Cortex of kidney (tissue), 1 donor: Measurements from ENCODE around the gene CPLX3.

Source experiments
- DNase-seq: peaks from one replicate; lab custom pipeline; 2025; lab: John Stamatoyannopoulos, UW

The CPLX3 gene

DNA sequence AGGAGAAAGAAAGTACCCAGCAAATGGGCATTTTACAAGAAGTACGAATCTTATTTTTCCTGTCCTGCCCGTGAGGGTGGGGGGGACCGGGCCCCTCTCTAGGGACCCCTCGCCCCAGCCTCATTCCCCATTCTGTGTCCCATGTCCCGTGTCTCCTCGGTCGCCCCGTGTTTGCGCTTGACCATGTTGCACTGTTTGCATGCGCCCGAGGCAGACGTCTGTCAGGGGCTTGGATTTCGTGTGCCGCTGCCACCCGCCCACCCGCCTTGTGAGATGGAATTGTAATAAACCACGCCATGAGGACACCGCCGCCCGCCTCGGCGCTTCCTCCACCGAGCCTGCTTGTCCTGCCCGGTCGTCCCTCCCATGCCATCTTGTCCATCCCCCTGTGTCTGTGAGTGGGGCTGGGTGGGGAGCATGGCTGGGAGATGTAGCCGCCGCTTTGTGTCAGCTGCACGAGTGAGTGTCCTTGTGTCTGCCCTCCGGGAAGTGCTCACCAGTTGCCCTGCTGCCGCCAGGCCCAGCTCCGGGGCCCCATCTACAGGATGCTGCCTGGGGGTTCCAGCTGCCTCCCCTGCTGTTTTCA lies 23.5 kb upstream of the CPLX3 start:
- DNase-seq = no peak

DNA sequence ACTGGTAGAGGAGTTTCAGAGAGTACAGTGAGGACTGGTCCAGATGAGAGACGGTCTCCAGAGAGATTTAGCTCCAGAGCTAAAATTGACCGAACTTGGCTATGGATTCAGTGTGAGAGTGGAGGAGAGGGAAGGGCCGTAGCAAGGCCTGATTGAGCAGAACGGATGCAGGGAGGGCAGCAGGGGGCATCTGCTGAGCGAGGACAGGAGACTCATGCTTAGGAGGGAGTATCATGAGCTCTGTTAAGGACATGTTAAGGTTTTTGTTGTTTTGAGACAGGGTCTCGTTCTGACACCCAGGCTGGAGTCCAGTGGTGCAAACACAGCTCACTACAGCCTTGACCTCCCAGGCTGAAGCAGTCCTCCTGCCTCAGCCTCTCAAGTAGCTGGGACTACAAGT lies 21.5 kb upstream of the CPLX3 start:
- no peak for DNase-seq

DNA sequence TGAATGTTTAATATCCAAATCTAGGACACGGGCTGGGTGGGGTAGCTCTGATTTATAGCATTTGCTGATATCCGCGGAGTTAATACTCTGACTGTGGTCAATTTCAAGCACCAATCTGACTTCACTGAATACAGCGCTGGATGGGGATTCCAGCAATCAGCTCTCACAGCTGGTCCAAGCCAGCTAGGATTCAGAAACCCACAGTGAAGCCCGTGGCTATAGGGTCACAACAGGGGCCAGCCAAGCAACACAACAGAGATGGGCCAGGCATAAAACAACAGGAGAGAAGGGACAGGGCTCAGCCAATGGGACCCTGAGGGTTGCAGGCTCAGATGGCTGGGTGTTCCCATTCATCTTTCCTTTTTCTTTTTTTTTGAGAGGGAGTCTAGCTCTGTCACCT lies 19.1 kb upstream of the CPLX3 start:
- DNase-seq = no peak

DNA sequence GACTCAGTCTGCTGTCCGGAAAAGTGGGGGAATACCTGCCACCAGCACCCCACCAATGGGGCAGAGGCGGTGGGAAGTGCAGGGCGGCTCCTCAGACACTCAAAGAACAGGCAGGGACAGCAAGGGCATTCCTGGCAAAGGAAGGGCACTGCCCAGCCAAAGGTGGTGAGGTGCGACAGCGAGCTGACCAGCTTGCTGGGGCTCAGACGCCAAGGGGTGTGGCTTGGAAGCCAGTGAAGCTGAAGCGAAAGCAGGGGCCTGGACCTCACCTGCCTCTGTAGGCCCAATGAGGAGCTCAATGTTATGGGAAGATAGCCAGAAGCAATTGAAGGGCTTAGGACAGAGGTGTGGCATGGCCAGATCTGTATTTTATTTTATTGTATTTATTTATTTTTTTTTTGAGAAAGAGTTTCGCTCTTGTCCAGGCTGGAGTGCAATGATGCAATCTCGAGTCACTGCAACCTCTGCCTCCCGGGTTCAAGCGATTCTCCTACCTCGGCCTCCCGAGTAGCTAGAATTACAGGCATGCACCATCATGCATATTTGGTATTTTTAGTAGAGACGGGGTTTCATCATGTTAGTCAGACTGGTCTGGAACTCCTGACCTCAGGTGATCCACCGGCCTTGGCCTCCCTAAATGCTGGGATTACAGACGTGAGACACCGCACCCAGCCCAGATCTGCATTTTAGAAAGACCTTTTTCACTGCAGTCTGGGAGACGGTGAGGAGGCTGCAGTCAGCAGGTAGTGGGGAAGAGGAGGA lies 18.2 kb upstream of the CPLX3 start:
- no peak for DNase-seq

DNA sequence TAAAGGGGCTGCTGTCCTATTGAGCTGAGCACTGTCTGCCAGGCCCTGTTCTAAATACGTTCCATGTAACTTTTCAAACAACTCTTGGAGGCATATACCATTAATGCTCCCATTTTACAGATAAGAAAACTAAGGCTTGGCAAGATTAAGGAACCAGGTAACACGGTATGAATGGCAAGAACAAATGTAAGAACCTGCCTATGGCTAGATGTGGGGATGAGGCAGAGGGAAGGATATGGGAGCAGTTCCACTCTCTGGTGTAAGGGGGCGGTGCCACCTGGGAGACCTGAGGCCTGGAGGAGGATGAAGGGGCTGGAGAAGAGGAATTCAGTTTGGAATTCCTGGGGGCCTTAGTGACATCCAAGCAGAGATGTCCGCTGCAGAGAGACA lies 17.6 kb upstream of the CPLX3 start:
- DNase-seq = no peak

DNA sequence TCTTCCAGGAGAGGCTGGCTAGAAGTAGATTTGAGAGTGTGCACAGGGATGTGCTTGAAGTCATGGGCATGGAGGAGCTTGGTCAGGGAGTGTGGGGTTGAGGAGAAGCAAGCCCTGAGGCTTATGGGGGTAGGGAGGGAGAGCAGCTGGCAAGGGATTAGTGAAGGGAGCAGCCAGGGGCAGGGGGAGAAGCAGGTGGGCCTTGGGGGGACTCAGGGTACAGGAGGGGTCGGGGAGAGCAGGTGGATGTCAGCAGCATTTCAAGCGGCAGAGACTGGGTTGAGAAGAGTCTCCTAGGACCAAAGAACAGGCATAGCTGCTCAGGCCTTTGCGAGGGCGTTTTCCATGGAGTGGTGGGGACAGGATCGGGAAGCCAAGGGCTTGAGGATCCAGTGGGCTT lies 17.2 kb upstream of the CPLX3 start:
- no peak for DNase-seq

DNA sequence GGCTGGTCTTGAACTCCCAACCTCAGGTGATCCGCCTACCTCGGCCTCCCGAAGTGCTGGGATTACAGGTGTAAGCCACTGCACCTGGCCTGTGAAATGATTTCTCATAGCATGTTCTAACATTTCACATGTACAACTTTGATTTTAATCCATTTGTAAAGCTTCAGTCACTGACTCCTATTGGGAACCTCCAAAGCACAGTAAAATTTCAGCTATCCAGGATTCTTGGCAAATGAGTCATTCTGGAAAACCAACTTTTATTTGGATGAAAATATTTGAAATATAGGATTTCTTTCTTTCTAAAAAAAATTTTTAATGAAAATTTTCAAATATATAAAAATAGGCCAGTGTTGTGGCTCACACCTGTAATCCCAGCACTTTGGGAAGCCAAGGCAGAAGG lies 16.5 kb upstream of the CPLX3 start:
- no peak for DNase-seq

DNA sequence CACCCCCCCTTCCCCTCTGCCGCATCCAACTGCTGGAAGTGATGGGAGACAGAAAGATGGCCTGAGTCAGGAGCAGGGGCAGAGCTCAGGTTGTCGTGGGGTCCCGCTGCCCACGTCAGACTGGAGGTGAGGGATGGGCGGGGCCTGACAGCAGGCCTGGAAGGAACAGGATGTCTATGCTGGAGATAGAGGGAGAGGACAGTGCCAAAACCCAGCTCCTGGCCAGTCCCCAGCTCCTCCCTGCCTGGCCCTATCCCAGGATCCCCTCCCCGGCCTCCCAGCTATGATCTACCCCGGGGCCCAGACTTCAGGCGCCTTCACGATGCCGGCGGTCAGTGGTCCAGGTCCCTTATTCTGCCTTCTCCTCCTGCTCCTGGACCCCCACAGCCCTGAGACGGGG lies 13.9 kb upstream of the CPLX3 start, which contains the start of gene LMAN1L:
Gene LMAN1L (plus strand): TSS at position 303 of the 400 bp plus-strand sequence. CDS start 20 bp downstream, at position 323.
- DNase-seq = no peak

DNA sequence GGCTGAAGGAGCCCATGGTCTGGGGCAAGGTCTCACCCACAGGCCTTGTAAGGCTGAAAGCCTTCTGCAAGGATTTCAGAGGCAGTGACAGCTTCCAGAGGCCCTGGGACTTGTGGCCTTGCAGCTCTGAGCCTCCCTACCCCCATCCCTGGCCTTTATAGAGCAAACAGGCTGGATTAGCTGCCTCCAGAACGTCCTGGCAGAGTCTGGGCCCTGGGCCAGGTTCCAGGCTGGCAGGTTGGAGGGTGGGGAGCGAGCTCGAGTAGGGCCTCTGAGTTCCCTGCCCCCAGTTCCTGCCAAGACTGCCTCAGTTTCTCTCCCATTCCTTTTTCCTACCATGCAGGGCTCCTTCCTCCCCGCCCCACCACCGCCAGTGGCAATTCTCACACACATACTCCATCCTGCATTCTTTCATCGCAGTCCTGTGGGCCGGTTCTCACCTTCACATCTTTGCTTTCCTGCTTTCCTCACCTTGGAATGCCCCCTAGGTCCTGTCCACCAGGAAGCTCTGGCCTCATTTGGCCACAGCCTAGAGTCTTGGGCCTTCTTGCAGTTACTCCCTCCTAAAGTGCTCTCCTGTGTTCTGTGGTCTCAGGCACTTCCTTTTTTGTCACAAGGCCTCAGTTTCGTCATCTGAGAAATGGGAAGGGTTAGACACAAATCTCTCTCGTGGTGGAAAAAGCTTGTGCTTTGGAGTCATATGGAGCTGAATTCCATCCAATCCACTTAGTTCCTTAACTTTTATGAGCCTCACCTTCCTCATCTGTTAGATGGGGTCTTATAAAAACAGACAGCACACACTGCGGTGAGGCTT lies 11.1 kb upstream of the CPLX3 start:
- DNase-seq = no peak

DNA sequence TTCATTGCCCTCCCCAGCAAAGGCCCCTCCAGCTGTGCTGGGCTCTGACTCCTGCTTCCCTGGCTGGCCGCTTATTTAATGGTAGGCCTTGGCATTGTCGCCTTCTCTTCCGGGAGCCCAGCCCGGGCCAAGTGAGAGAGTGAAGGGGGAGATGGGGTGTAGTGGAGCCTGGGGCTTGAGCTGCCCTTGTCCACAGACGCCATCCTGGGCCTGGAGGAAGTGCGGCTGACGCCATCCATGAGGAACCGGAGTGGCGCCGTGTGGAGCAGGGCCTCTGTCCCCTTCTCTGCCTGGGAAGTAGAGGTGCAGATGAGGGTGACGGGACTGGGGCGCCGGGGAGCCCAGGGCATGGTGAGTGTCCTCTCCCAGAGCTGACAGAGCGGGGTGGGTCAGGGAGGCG lies 10.5 kb upstream of the CPLX3 start:
- DNase-seq = no peak

DNA sequence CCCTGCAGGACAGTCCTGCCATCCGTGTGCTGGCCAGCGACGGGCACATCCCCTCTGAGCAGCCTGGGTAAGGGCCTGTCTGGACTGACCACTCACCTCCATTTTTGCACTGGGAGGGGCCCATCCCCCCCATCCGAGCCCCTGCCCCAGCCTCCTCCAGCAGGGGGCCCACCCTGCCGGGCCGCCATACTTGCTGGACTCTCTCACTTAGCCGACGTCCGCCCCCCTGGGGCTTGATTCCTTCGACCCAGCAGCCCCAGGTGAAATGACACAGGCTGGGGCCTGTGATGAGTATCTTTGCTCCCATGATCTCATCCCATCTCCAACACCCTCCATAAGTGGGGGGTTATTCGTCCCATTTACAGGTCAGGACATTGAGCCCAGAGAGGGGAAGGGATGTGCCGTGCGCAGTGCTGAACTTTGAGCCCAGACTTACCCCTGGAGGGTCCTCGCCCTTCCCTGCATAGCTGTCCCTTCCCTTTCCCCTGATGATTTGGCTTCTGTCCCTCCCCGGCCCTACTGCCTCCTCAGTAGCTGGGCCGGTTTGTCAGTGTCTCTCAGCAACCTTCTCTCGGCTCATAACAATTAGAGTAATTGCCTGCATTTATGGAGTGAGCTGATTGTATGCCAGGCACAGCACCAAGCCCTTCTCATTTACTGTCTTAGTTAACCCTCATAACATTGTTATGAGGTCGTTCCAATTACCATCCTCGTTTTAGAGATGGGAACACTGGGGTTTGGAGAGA lies 9.6 kb upstream of the CPLX3 start:
- DNase-seq = no peak

DNA sequence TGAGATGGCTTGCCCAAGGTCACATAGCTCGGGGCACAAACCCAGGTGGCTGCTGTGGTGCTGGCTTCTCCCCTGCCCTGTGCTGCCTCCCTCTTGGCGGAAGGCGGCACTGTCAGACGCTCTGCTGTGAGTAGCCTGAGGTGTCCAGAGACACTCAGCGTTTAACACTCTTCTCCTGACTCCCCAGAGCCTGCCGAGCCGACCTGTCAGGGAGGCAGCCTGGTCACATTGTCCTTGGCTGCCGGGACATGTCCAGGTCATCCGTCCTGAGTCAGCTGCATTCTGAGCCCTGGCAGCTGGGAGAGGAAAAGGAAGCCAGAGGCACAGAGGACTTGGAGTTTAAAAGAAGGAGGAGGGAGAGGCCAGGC lies 9.1 kb upstream of the CPLX3 start:
- no peak for DNase-seq

DNA sequence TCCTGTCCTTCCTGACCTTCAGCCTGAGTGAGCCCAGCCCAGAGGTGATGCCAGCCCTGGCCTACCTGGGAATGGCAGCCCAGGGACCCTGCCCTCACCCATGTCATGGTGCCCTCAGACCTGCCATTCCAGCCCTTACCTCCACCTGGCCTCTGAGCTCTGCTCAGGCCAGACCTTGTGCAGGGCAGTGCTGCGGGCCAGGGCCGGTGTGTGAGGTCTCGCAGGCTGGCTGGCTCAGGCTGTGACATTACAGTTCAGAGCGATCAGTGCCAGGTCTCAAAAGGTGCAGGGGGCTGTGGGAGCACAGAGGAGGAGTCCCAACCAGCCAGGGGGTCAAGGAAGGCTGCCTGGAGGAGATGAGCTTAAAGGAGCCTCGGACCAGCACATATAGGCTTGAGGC lies 6.4 kb upstream of the CPLX3 start:
- DNase-seq = no peak

DNA sequence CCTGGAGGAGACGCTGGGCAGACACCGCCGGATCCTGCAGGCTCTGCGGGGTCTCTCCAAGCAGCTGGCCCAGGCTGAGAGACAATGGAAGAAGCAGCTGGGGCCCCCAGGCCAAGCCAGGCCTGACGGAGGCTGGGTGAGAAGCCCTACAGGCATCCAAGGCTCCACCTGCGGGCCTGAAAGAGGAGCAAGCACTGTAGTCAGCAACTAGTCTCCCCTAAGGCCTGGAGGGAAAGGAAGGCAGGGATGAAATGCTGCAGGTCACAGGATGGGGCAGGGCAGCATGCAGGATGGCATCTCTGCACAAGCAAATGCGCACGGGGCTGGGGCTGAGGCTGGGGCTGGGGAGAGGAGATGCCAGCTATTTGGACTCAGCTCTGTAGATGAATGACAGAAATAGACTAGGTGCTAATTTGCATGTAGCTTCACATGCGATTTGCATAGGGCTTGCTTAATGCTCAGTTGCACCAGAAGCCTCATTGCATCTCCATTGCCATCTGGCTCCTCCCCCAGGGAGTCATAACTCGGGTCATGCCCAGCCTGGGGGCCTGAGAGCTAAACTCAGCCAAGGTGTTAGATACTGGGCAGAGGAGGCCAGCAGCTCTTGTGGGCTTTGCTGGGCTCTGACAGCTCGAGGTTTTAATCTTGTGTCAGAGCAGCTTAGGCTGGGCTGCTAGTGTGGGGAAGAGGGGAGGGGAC lies 5.2 kb upstream of the CPLX3 start:
- no peak for DNase-seq

DNA sequence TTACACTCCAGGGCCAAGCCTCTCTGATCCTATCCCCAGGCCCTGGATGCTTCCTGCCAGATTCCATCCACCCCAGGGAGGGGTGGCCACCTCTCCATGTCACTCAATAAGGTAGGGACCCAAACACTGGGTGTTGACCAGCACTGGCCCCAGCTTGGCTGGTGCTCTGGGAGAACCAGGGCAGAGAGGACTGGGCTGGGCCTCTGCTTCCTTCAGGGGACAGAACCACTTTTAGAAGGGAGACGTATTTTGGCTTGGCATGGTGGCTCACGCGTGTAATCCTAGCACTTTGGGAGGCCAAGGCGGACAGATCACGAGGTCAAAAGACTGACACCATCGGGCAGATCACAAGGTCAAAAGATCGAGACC lies 4.7 kb upstream of the CPLX3 start:
- DNase-seq = no peak

DNA sequence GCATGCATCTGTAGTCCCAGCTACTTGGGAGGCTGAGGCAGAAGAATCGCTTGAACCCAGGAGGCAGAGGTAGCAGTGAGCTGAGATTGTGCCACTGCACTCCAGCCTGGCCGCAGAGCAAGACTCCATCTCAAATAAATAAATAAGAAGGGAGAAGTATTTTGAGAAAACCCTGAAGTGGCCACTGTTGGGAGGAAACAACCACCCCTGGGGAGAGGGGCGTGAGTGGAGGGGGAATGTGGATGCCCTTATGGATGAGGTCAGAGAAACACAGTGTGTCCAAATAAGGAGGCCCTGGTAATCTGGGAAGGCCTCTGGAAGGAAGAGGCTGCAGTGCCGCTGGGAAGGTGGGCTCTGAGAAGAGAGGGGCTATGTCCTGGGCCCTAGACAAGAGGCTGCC lies 4.2 kb upstream of the CPLX3 start:
- no peak for DNase-seq

DNA sequence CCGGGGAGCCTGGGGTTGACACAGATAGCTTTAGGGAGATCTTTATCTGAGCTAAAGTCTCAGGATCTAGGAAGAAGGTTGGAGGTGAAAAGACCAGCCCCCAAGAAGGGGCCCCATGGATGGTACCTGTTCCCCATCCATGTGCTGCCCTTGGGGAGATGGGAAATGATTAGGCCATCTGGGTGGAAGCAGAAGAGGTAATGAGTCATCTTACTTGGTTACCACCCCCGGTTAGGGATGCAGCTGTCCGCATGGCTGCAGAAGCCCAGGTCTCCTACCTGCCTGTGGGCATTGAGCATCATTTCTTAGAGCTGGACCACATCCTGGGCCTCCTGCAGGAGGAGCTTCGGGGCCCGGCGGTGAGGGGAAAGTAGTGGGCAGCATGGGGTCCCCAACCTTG lies 3.1 kb upstream of the CPLX3 start:
- no peak for DNase-seq

DNA sequence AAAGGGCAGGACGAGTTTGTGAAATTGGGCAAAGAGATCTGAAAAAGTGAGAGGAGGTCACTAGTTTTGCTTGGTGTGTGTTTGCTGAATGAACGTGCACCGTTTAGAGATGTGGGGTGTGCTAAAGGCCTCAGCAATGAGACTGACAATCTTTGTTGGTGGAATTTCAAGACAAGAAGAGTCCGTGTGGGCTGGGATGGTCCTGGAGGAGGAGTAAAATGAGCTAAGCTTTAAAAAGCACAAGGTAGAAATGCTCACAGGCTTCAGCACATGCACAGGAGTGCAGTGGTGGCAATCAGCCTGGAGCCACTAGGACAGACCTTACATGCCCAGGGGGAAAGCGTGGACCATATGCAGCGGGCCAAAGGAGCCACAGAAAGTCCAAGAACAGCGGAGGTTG lies 1.5 kb upstream of the CPLX3 start:
- no peak for DNase-seq

DNA sequence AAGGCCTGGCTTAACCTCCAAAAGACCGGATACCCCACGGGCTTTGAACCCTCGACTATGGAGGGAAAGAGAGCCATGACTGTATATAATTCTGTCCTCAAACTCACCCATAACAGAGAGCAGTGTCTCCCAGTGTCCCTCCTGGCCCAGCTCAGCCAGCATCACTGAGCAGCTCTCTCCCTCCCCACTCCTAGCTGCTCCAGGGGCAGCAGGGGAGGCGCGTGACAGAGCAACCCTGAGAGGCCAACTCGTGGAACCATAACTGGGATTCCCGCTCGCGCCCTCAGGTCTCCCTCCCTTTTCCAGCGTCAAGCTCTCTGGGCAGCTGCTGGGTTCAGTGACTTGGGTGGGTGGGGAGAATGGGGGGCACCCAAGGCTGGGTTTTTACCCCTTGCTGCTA lies 561 bp upstream of the CPLX3 start:
- no peak for DNase-seq

DNA sequence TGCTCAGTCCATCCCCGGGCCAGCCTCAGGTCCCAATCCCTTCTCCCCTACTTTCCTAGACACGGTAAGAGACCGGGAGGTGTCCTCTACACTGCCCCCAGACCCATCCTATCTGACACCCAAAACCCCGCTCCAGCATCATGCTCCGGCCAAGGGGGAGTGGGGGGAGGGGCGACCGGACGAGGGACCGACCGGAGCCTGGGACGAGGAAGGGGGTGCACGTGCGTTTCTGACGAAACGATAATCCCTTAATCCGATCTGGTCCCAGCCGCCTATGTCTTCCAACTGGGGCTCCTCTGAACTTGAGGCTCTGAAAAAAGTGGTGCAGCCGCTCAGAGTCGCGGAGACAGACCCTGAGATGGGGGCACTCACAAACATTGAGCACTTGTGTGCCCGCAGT lies 494 bp downstream of the CPLX3 start:
- no peak for DNase-seq

DNA sequence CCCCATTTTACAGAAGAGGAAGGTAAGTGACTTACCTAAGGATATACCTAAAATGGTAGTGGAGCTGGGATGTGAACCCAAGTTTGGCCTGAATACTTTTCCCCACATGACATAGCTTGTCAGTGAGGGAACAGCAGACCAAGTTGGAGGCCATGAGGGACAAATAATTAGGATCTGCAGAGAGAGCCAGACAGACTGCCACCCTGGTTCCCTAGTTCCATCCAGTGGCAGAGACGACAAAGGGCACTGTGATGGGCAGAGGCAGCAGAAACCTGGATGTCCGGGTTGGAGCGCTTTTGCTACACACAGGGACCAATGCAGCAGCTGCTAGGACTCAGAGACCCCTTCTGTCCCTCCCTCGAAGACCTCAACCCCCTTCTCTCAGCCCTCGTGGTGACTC lies 1.2 kb downstream of the CPLX3 start:
- DNase-seq = no peak

DNA sequence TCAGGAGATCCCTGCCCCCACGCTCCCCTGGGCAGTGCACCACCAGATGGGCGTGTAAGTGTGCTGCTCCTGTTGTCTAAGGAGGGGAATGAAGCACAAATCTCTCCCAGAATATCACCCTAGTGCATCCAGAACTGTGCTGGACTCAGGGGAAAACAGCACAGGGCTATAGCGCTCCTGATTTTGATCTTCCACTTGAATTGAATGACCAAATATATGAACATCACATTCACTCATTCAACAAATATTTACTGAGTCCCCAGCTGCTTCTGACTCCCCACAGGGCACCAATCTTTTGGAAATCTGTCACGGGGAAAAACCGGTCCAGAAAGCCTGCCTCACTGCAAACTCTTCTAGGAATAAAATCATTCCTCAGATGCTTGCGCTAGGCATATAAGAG lies 2.4 kb downstream of the CPLX3 start:
- DNase-seq = no peak
